Measurements from ENCODE around the gene SYMPK.

DNA sequence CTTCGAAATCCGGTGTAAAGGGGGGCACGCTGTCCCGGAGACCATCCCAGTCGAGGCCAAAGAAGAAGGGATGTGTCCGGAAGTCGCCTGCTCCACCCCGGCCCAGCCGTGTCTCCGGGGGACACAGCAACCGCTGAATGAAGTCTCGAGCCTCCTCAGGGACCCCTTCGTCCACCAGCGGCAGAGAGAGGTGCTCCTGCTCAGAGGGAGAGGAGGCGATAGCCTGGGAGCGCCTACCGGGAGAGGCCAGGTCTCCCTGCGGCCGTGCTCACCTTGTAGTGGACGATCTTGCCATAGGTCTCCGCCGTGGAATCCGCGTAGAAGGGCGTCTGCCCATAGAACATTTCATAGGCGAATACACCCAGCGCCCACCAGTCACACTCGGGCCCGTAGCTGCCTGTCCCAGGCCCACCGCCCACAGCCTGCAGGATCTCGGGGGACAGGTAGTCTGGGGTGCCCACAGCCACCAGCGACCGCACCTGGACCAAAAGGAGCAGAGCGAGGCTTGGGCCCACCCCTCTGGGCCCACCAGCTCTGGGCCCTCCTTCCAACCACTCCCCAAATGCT, 85.5 kb downstream of the SYMPK start:
- TF ChIP-seq POLR2AphosphoS5 (IDR thresholded peaks at IDR 0.05; ENCODE audit: low read depth, low read length) (no peak), POLR2A (IDR thresholded peaks at IDR 0.05; ENCODE audit: low read depth, low read length) (no peak), TAF1 (IDR thresholded peaks at IDR 0.05; ENCODE audit: borderline replicate concordance, low read depth, low read length) (no peak)

Measured in GM12892 (cell line).